ENCODE measurements around the gene SPINK1.
"Not testable (repeated sequence)": the region's sequence is repeated elsewhere in the genome, so short reads cannot be mapped to it uniquely, and the experiment has no call there.

Gene SPINK1, protein sequence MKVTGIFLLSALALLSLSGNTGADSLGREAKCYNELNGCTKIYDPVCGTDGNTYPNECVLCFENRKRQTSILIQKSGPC
- 0 reads per million in 9 experiments for total RNA-seq

DNA sequence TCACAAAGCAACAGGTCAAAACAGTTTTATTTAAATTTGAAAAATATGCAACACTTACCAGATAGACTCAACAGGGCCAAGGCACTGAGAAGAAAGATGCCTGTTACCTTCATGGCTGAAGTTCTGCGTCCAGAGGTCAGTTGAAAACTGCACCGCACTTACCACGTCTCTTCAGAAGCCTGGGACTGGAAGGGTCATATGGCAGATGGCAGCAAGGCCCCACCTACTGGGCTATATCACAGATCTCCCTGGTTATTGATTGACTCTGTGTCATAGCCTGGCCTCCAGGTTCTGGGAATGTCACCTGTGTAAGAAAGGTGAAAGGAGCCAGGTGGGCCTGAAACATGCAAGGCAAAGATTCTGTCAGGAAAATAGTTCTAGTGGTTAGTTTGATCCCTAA is at the start of gene SPINK1:
Gene SPINK1 (minus strand): TSS at position 207 of the 400 bp plus-strand sequence. CDS start 94 bp downstream, at position 113.
- no peak for ATAC-seq (replicated peaks)
- no peaks in the 10 kb centered on the region for H3K9me3 Mint-ChIP-seq
- peaks cover 28 to 33% of the 10 kb centered on the region in 2 donors for H3K27me3 Mint-ChIP-seq
- no peaks in the 10 kb centered on the region for H3K4me1 Mint-ChIP-seq (ENCODE audit: low read depth in 2 of 2)
- DNase-seq = no peak
- H3K36me3 Mint-ChIP-seq (ENCODE audit: insufficient read depth) = no peaks in the 10 kb centered on the region
- no peak within 1 kb of the TSS for H3K4me3 Mint-ChIP-seq
- H3K27ac Mint-ChIP-seq = no peak within 1 kb of the TSS

DNA sequence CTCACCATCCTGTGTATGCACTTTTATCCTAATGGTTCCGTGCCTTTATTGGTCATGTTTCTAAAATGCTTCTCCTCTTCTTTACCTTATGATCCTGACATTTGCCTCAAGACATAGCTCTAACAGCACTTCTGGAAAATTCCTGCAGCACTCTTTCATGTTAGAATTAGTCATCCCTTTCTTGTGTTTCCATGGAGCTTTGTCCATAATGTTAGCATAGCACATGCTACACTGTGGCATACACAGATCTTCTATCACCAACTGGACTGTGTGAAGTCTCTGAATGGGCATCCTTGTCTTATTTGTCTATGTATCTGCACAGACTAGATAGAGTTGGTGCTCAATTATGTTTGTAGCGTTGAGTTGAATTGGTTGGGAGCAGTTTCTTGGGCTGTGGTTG is 49.0 kb upstream of the SPINK1 start:
- no peak for DNase-seq

DNA sequence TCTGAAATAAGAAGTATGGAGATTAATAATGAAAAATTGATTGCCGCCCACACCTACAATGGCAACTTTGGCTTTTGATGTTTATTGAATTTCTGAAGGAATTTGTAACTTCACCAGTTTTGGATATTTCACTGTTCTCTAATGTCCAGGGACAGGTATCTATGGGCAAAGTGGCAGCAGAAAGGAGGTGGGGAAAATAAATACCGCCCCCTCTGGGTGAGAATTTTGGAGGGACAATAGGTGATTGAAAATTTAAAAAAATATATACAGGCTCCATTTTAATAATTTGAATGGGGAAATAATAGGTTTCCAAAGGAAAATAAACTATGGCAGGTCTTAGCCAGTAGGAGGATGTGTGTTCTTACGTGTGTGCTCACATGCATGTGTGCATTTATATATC is 48.3 kb upstream of the SPINK1 start:
- H3K4me3 Mint-ChIP-seq = no peak overlapping the region
- H3K27me3 Mint-ChIP-seq = peaks cover 21 to 23% of the 10 kb centered on the region in 2 donors
- no peak for ATAC-seq (replicated peaks)
- no peak overlapping the region for H3K27ac Mint-ChIP-seq
- H3K4me1 Mint-ChIP-seq (ENCODE audit: low read depth in 2 of 2) = no peaks in the 10 kb centered on the region
- no peaks in the 10 kb centered on the region for H3K9me3 Mint-ChIP-seq
- H3K36me3 Mint-ChIP-seq (ENCODE audit: insufficient read depth) = no peaks in the 10 kb centered on the region
- DNase-seq = no peak

More for the DNA sequence above, 49.0 kb upstream of the SPINK1 start:
- Mint-ChIP-seq H3K36me3 (ENCODE audit: insufficient read depth) (no peaks in the 10 kb centered on the region), H3K27ac (no peak overlapping the region), H3K4me1 (ENCODE audit: low read depth in 2 of 2) (no peaks in the 10 kb centered on the region), H3K4me3 (no peak overlapping the region), H3K27me3 (peaks cover 23% of the 10 kb centered on the region in 2 donors), H3K9me3 (no peaks in the 10 kb centered on the region)
- ATAC-seq (replicated peaks) = no peak

DNA sequence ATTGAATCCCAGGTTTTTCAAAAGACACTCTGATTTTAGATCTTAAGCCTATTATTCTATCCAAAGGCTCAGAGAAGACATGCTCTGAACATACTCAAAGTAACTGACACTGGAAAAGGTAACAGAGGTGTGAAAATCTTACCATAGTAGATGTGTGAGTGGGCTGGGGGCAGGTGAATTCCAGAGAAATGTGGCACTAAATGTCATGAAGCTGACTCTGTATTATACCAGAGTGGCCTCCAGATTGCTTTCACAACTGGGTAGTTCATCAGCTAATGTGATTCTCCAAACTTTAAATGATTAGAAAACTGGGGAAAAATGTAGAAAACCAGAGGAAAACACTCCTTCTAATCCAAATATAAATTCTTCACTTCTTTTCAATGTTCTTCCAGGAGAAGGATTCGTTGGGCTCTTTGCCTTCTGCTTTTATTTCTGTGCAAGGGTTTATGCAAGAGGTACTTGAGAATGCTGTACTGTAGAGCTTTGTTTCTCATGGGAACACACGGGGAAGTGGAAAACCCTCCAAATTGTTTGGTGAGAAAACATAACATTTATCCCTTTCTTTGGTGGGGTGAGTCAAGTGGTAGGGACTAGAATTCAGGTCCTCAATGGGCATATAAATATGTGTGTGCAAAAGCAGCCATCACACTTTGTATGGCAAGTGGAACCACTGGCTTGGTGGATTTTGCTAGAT is 46.7 kb upstream of the SPINK1 start, which contains the start of gene SCGB3A2:
Gene SCGB3A2 (plus strand): TSS at position 646 of the 694 bp plus-strand sequence. CDS start 93 bp downstream, outside the sequence.
- ATAC-seq (replicated peaks) (no peak), DNase-seq (no peak)
- Mint-ChIP-seq H3K27ac (no peak within 1 kb of the TSS), H3K9me3 (no peaks in the 10 kb centered on the region), H3K4me3 (no peak within 1 kb of the TSS), H3K4me1 (ENCODE audit: low read depth in 2 of 2) (no peaks in the 10 kb centered on the region), H3K36me3 (ENCODE audit: insufficient read depth) (no peaks in the 10 kb centered on the region), H3K27me3 (peaks cover 31 to 33% of the 10 kb centered on the region in 2 donors)

DNA sequence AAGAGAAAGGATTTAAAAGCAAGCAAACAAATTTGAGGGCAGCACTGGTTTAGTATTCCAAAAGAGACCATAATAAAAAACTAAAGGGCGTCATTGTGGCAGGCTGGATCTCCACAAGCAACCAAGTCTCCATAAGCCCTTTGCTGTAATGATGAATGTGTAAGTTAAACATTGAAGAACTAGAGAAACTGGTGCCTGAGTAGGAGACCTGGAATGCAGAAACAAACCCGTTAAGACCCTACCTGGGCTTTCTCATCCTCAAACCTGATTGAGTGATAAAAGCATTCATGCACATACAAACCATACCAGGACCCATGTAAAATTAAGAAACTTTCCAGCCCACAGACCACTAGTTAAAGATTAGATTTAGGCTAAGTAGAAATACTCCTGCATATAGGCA is 45.2 kb upstream of the SPINK1 start:
- peaks cover 39 to 49% of the 10 kb centered on the region in 2 donors for H3K27me3 Mint-ChIP-seq

DNA sequence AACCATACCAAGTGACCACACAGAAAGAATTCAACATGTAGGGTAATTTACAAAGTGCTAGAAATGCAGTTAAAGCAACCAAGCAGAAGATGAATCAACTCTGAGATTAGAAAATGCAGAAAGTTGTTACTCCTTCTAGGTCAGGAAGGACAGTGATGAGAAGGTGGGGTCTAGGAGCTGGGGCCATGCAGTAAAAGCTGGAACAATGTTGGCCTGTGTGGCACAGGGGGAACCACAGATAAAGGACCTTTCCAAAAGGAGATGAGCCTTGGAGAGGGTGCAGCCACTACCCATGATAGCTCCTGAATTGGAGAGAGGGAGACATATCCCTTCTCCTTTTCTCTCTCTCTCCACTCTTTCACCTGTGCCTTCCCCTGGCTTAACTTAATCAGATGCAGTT is 44.7 kb upstream of the SPINK1 start:
- no peaks in the 10 kb centered on the region for H3K4me1 Mint-ChIP-seq (ENCODE audit: low read depth in 2 of 2)
- H3K36me3 Mint-ChIP-seq (ENCODE audit: insufficient read depth) = no peaks in the 10 kb centered on the region
- H3K27me3 Mint-ChIP-seq = peaks cover 41 to 50% of the 10 kb centered on the region in 2 donors
- H3K9me3 Mint-ChIP-seq = no peaks in the 10 kb centered on the region
- H3K27ac Mint-ChIP-seq = no peak overlapping the region
- no peak overlapping the region for H3K4me3 Mint-ChIP-seq
- DNase-seq (no peak), ATAC-seq (replicated peaks) (no peak)

More for the DNA sequence above, 45.2 kb upstream of the SPINK1 start:
- ATAC-seq (replicated peaks) (no peak), DNase-seq (no peak)
- Mint-ChIP-seq H3K4me3 (no peak overlapping the region), H3K4me1 (ENCODE audit: low read depth in 2 of 2) (no peaks in the 10 kb centered on the region), H3K27ac (no peak overlapping the region), H3K36me3 (ENCODE audit: insufficient read depth) (no peaks in the 10 kb centered on the region), H3K9me3 (no peaks in the 10 kb centered on the region)

DNA sequence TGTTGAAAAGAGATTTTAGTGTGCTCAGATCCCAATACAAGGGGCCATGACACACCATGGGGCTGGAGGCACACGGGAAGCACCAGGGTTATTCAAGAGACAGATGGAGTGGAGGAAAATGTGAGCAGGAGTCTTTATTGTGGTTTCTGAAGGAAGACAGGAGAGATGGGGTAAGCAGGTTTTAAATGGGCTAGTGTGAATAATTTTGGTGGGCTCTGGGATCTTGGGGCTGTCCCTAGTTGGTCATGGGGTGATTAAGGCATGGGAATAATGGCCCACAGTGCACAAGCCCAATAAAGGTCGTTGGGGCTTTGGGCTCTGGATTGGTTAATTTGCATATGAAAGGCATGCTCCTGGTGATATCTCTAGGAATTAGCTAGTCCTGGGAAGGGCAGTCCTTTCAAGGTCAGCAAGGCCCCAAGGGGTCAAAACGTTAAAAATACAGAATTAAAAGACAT is 43.5 kb upstream of the SPINK1 start:
- H3K9me3 Mint-ChIP-seq = no peaks in the 10 kb centered on the region
- H3K4me3 Mint-ChIP-seq = no peak overlapping the region
- ATAC-seq (replicated peaks) (no peak), DNase-seq (no peak)
- H3K4me1 Mint-ChIP-seq (ENCODE audit: low read depth in 2 of 2) = no peaks in the 10 kb centered on the region
- H3K36me3 Mint-ChIP-seq (ENCODE audit: insufficient read depth) = no peaks in the 10 kb centered on the region
- H3K27me3 Mint-ChIP-seq = peaks cover 42 to 45% of the 10 kb centered on the region in 2 donors
- H3K27ac Mint-ChIP-seq = no peak overlapping the region

DNA sequence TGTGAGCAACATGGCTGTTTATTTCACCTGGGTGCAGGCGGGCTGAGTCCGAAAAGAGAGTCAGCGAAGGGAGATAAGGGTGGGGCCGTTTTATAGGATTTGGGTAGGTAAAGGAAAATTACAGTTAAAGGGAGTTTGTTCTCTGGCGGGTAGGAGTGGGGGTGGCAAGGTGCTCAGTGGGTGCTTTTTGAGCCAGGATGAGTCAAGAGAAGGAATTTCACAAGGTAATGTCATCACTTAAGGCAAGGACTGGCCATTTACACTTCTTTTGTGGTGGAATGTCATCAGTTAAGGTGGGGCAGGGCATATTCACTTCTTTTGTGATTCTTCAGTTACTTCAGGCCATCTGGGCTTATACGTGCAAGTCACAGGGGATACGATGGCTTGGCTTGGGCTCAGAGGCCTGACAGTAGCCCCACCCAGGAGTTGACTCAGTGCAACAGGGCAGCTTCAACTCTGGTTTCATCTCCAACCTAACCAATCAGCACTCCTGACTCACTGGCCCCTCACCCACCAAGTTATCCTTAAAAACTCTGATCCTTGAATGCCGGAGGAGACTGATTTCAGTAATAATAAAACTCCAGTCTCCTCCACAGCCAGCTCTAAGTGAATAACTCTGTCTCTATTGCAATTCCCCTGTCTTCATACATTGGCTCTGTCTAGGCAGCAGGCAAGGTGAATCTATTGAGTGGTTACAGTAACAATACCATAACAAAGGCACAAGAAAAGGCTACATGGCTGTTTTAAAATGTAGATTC is 42.8 kb upstream of the SPINK1 start:
- H3K27ac Mint-ChIP-seq; H3K9me3 Mint-ChIP-seq; H3K4me3 Mint-ChIP-seq; H3K36me3 Mint-ChIP-seq (ENCODE audit: insufficient read depth); ATAC-seq (replicated peaks); DNase-seq; H3K4me1 Mint-ChIP-seq (ENCODE audit: low read depth in 2 of 2): not testable (repeated sequence)
- H3K27me3 Mint-ChIP-seq = peaks cover 39 to 40% of the 10 kb centered on the region in 2 donors

DNA sequence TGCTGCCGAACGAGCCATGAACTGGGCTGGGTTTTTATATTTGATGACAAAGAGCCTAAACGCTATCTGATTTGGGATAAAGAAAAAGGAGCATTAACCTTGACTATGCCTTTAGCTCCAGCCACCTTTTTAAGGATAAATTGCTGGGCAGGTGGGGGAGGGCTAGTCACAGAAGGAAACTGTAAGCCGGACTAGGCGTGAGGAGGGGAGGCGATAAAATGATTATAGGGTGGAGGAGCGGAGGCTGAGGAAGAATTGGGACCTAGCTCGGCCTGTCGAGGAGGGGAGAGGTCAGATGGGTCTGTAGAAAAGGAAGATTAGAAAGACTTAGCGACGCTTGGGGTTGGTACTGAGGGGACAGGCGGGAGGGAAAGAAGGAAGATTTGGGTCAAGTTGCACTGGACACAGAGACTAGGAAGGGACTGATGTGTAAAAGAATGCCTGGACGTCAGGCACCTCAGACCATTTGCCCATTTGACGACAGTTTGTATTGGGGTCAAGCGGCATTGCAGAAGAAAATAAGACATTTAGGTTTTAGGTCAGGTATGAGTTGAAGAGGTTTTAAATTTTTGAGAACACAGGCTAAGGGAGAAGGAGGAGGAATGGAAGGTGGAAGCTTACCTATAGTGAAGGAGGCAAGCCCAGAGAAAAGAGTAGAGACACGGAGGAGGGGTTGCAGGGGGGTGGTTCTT is 41.4 kb upstream of the SPINK1 start:
- not testable (repeated sequence) for H3K36me3 Mint-ChIP-seq (ENCODE audit: insufficient read depth)
- peaks cover 37 to 43% of the 10 kb centered on the region in 2 donors for H3K27me3 Mint-ChIP-seq

DNA sequence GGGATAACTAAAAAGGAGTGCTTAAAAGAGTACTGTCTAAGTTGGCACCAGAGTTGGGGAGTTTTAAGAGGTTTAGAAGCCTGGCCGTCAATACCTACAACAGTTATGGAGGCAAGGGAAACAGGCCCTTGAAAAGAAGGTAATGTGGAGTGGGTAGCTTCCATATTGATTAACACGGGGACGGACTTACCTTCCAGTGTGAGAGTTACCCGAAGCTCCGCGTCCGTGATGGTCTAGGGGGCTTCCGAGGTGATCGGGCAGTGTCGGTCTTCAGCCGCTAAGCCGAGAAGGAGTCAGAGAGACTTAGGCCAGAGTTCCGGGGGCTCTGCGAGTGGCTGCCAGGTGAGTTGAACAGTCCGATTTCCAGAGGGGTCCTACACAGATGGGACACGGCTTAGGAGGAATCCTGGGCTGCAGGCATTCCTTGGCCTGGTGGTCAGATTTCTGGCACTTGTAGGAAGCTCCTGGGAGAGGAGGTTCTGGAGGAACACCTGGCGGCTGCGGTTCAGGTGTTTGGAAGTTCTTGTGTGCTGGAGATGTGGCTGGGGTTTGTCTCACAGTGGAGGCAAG is 40.6 kb upstream of the SPINK1 start:
- not testable (repeated sequence) for H3K36me3 Mint-ChIP-seq (ENCODE audit: insufficient read depth); H3K4me3 Mint-ChIP-seq; H3K27ac Mint-ChIP-seq; ATAC-seq (replicated peaks); H3K9me3 Mint-ChIP-seq; DNase-seq; H3K4me1 Mint-ChIP-seq (ENCODE audit: low read depth in 2 of 2)
- H3K27me3 Mint-ChIP-seq = peaks cover 37 to 46% of the 10 kb centered on the region in 2 donors

More for the DNA sequence above, 41.4 kb upstream of the SPINK1 start:
- ATAC-seq (replicated peaks); H3K27ac Mint-ChIP-seq; H3K4me3 Mint-ChIP-seq; DNase-seq; H3K4me1 Mint-ChIP-seq (ENCODE audit: low read depth in 2 of 2); H3K9me3 Mint-ChIP-seq: not testable (repeated sequence)

DNA sequence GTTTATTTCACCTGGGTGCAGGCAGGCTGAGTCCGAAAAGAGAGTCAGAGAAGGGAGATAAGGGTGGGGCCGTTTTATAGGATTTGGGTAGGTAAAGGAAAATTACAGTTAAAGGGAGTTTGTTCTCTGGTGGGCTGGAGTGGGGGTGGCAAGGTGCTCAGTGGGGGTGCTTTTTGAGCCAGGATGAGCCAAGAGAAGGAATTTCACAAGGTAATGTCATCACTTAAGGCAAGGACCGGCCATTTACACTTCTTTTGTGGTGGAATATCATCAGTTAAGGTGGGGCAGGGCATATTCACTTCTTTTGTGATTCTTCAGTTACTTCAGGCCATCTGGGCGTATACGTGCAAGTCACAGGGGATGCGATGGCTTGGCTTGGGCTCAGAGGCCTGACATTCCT is 38.4 kb upstream of the SPINK1 start:
- not testable (repeated sequence) for ATAC-seq (replicated peaks); H3K36me3 Mint-ChIP-seq (ENCODE audit: insufficient read depth); H3K27ac Mint-ChIP-seq; H3K9me3 Mint-ChIP-seq; DNase-seq; H3K4me3 Mint-ChIP-seq; H3K4me1 Mint-ChIP-seq (ENCODE audit: low read depth in 2 of 2)
- H3K27me3 Mint-ChIP-seq = peaks cover 48 to 62% of the 10 kb centered on the region in 2 donors

DNA sequence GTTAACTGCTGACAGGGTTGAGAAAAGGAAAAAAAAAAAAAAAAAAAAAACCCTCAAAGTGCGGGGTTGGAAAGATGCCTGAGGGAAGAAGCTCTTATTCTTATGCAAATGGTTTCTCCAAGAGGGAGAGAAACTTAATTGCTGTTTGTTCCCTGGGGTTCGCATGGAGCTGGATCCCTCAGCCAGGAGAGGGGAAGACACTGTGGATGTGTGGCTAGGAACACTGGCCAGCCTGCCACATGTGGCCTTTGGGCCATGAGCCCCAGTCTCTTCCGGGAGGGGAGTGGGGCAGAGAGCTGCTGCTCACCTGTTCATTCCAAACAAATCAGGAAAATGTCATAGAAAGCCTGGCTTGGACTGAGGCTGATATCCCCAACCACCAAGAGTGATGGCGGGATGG is 37.6 kb upstream of the SPINK1 start:
- H3K9me3 Mint-ChIP-seq = no peaks in the 10 kb centered on the region
- no peak for DNase-seq
- peaks cover 53 to 57% of the 10 kb centered on the region in 2 donors for H3K27me3 Mint-ChIP-seq
- H3K27ac Mint-ChIP-seq = no peak overlapping the region
- no peak overlapping the region for H3K4me3 Mint-ChIP-seq
- no peak for ATAC-seq (replicated peaks)
- H3K36me3 Mint-ChIP-seq (ENCODE audit: insufficient read depth) = no peaks in the 10 kb centered on the region
- no peaks in the 10 kb centered on the region for H3K4me1 Mint-ChIP-seq (ENCODE audit: low read depth in 2 of 2)
